Measurements from ENCODE around the gene RNF14.

The RNF14 gene

GRCh38 chr5:142017832-142018427 is 49.0 kb downstream of the RNF14 start:
- DNase-seq, result no peak
- H3K4me3 ChIP-seq (ENCODE audit: low read depth, low read length), result no peak overlapping the region
- TF ChIP-seq CTCF (IDR thresholded peaks at IDR 0.05; ENCODE audit: low read depth, low read length), result no peak
- no peak overlapping the region for H3K27ac ChIP-seq
- H3K9me3 ChIP-seq (ENCODE audit: severe bottlenecking), result peaks cover 7% of the 10 kb centered on the region
- H3K36me3 ChIP-seq, result no peaks in the 10 kb centered on the region
- no peaks in the 10 kb centered on the region for H3K27me3 ChIP-seq (ENCODE audit: insufficient read depth, low read depth, severe bottlenecking)

GRCh38 chr5:142020122-142020659 is 51.3 kb downstream of the RNF14 start:
- peaks cover 7% of the 10 kb centered on the region for H3K9me3 ChIP-seq (ENCODE audit: severe bottlenecking)
- H3K36me3 ChIP-seq, result no peaks in the 10 kb centered on the region
- TF ChIP-seq CTCF (IDR thresholded peaks at IDR 0.05; ENCODE audit: low read depth, low read length), result no peak
- H3K27me3 ChIP-seq (ENCODE audit: insufficient read depth, low read depth, severe bottlenecking), result no peaks in the 10 kb centered on the region
- DNase-seq, result no peak
- no peak overlapping the region for H3K27ac ChIP-seq
- H3K4me3 ChIP-seq (ENCODE audit: low read depth, low read length), result no peak overlapping the region

GRCh38 chr5:142023836-142024235 is 54.9 kb downstream of the RNF14 start:
- peaks cover 7% of the 10 kb centered on the region for H3K9me3 ChIP-seq (ENCODE audit: severe bottlenecking)
- H3K4me3 ChIP-seq (ENCODE audit: low read depth, low read length), result no peak overlapping the region
- no peak overlapping the region for H3K27ac ChIP-seq
- no peak for DNase-seq
- no peak for TF ChIP-seq CTCF (IDR thresholded peaks at IDR 0.05; ENCODE audit: low read depth, low read length)
- H3K36me3 ChIP-seq, result no peaks in the 10 kb centered on the region
- H3K27me3 ChIP-seq (ENCODE audit: insufficient read depth, low read depth, severe bottlenecking), result no peaks in the 10 kb centered on the region

- peak overlapping the region; percentile 58 for H3K27ac ChIP-seq
- peak overlapping the region; percentile 52 for H3K4me3 ChIP-seq (ENCODE audit: low read depth, low read length)
- peaks cover 6% of the 10 kb centered on the region for H3K9me3 ChIP-seq (ENCODE audit: severe bottlenecking)
- no peaks in the 10 kb centered on the region for H3K27me3 ChIP-seq (ENCODE audit: insufficient read depth, low read depth, severe bottlenecking)
- TF ChIP-seq CTCF (IDR thresholded peaks at IDR 0.05; ENCODE audit: low read depth, low read length), result no peak
- DNase-seq, result peak; percentile 93
- H3K36me3 ChIP-seq, result no peaks in the 10 kb centered on the region
Observed at GRCh38 chr5:142024771-142025304, 55.9 kb downstream of the RNF14 start.

- no peaks in the 10 kb centered on the region for H3K36me3 ChIP-seq
- peak overlapping the region; percentile 52 for H3K4me3 ChIP-seq (ENCODE audit: low read depth, low read length)
- H3K27ac ChIP-seq, result no peak overlapping the region
Observed at GRCh38 chr5:142025637-142026036, 56.7 kb downstream of the RNF14 start.

More at GRCh38 chr5:142025637-142026036, 56.7 kb downstream of the RNF14 start:
- DNase-seq, result no peak
- H3K27me3 ChIP-seq (ENCODE audit: insufficient read depth, low read depth, severe bottlenecking), result no peaks in the 10 kb centered on the region
- H3K9me3 ChIP-seq (ENCODE audit: severe bottlenecking), result no peaks in the 10 kb centered on the region
- no peak for TF ChIP-seq CTCF (IDR thresholded peaks at IDR 0.05; ENCODE audit: low read depth, low read length)

All from WERI-Rb-1 (cell line).